ENCODE measurements around the gene ROBO1. TPM values are rescaled to one million over a fixed set of nuclear protein-coding genes. Genes with fewer than 3 reads are reported as not detected.

Gene ROBO1
- total and polyA plus RNA-seq, 4 donors, result 1.0 to 30.3 (median 3.9) TPM

DNA sequence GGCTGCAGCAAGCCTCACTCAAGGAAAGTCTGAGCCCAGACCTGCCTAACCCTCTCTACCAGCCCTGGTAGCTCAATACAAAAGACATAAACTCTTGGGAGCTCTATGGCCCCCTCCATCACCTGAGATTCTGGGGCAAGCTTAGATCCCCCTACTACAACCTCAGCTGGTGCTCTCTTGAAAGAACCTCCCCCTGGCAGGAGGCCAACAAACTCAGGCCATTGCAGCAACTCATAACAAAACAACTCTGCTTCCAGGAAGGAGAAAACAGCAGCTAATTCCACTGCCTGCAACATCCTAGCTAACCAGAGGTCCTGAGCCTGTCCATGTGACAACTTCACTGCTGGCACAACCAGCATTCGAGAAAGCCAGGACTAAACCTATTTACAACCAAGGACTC, 169.2 kb downstream of the ROBO1 start:
- no peak for TF ChIP-seq EGR1 (IDR thresholded peaks at IDR 0.05; ENCODE audit: low read depth in 2 of 2)
- no peak for TF ChIP-seq SP1 (IDR thresholded peaks at IDR 0.05)
- TF ChIP-seq JUND (IDR thresholded peaks at IDR 0.05), result no peak
- TF ChIP-seq RXRA (IDR thresholded peaks at IDR 0.05), result no peak
- TF ChIP-seq NR2F2 (IDR thresholded peaks at IDR 0.05), result no peak
- no peak for TF ChIP-seq CTCF (IDR thresholded peaks at IDR 0.05; ENCODE audit: low read depth, low read length, missing input control)
- no peak for TF ChIP-seq HNF4A (conservative IDR thresholded peaks at IDR 0.05)
- TF ChIP-seq, protein P1, sequence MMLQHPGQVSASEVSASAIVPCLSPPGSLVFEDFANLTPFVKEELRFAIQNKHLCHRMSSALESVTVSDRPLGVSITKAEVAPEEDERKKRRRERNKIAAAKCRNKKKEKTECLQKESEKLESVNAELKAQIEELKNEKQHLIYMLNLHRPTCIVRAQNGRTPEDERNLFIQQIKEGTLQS (IDR thresholded peaks at IDR 0.05), result no peak
- no peak for TF ChIP-seq FOXA2 (IDR thresholded peaks at IDR 0.05)
- TF ChIP-seq FOXA1 (IDR thresholded peaks at IDR 0.05), result no peak
- no peak for TF ChIP-seq YY1 (IDR thresholded peaks at IDR 0.05)
- no peak for TF ChIP-seq RAD21 (IDR thresholded peaks at IDR 0.05)
- H3K9me3 ChIP-seq (ENCODE audit: control insufficient read depth in 4 of 4, low read length in 3 of 4), result no peaks in the 10 kb centered on the region
- 49% methylated on average over 1 of the region's 1 CpG for WGBS
- DNase-seq (ENCODE audit: low spot score), result no peak
- no peaks in the 10 kb centered on the region for H3K4me1 ChIP-seq (ENCODE audit: control insufficient read depth in 4 of 4, insufficient read depth in 4 of 4, low read length in 3 of 4)
- no peak overlapping the region for H3K9ac ChIP-seq (ENCODE audit: low read depth in 1 of 2, low read length in 2 of 2)
- no peak overlapping the region for H3K4me3 ChIP-seq (ENCODE audit: low read depth in 1 of 3, low read length in 3 of 3)
- H3K27ac ChIP-seq (ENCODE audit: low read depth in 1 of 2, low read length in 2 of 2), result no peak overlapping the region
- H3K27me3 ChIP-seq (ENCODE audit: control insufficient read depth in 4 of 4, insufficient read depth in 4 of 4, low read length in 3 of 4), result no peaks in the 10 kb centered on the region
- H3K36me3 ChIP-seq (ENCODE audit: control insufficient read depth in 4 of 4, insufficient read depth in 3 of 4, low read depth in 1 of 4, low read length in 3 of 4), result no peaks in the 10 kb centered on the region

DNA sequence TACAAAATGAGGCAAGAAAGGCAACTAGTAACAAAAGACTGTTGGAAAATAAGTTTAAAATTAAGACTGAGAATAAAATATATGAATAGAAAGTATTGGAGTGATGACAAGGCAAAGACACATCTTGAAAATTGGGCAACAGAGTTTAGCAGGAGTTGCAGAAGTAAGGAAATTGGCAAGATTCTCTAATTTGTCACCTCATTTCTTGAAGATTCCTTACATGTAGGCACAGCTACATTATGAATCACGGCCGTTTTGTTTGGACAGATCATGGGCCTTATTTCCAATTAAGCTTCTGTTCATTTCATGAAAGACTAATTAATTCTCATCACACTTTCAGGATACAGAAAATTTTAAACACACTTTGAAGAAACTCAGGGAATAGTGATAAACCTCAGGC, 170.1 kb downstream of the ROBO1 start:
- Histone ChIP-seq H3K36me3 (ENCODE audit: control insufficient read depth in 4 of 4, insufficient read depth in 3 of 4, low read depth in 1 of 4, low read length in 3 of 4) (no peaks in the 10 kb centered on the region), H3K27ac (ENCODE audit: low read depth in 1 of 2, low read length in 2 of 2) (no peak overlapping the region), H3K9me3 (ENCODE audit: control insufficient read depth in 4 of 4, low read length in 3 of 4) (no peaks in the 10 kb centered on the region), H3K4me3 (ENCODE audit: low read depth in 1 of 3, low read length in 3 of 3) (no peak overlapping the region), H3K27me3 (ENCODE audit: control insufficient read depth in 4 of 4, insufficient read depth in 4 of 4, low read length in 3 of 4) (no peaks in the 10 kb centered on the region), H3K9ac (ENCODE audit: low read depth in 1 of 2, low read length in 2 of 2) (no peak overlapping the region), H3K4me1 (ENCODE audit: control insufficient read depth in 4 of 4, insufficient read depth in 4 of 4, low read length in 3 of 4) (no peaks in the 10 kb centered on the region)
- WGBS, result 65% methylated on average over 2 of the region's 2 CpGs
- no peak for DNase-seq (ENCODE audit: low spot score)
- TF ChIP-seq HNF4G (IDR thresholded peaks at IDR 0.05), result no peak
- no peak for TF ChIP-seq FOXA2 (IDR thresholded peaks at IDR 0.05)
- TF ChIP-seq, protein P2, sequence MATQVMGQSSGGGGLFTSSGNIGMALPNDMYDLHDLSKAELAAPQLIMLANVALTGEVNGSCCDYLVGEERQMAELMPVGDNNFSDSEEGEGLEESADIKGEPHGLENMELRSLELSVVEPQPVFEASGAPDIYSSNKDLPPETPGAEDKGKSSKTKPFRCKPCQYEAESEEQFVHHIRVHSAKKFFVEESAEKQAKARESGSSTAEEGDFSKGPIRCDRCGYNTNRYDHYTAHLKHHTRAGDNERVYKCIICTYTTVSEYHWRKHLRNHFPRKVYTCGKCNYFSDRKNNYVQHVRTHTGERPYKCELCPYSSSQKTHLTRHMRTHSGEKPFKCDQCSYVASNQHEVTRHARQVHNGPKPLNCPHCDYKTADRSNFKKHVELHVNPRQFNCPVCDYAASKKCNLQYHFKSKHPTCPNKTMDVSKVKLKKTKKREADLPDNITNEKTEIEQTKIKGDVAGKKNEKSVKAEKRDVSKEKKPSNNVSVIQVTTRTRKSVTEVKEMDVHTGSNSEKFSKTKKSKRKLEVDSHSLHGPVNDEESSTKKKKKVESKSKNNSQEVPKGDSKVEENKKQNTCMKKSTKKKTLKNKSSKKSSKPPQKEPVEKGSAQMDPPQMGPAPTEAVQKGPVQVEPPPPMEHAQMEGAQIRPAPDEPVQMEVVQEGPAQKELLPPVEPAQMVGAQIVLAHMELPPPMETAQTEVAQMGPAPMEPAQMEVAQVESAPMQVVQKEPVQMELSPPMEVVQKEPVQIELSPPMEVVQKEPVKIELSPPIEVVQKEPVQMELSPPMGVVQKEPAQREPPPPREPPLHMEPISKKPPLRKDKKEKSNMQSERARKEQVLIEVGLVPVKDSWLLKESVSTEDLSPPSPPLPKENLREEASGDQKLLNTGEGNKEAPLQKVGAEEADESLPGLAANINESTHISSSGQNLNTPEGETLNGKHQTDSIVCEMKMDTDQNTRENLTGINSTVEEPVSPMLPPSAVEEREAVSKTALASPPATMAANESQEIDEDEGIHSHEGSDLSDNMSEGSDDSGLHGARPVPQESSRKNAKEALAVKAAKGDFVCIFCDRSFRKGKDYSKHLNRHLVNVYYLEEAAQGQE (IDR thresholded peaks at IDR 0.05), result no peak
- TF ChIP-seq RXRA (IDR thresholded peaks at IDR 0.05), result no peak
- TF ChIP-seq FOXA1 (IDR thresholded peaks at IDR 0.05), result no peak
- no peak for TF ChIP-seq CTCF (IDR thresholded peaks at IDR 0.05; ENCODE audit: low read depth, low read length, missing input control)
- TF ChIP-seq EGR1 (IDR thresholded peaks at IDR 0.05; ENCODE audit: low read depth in 2 of 2), result no peak
